Measurements from ENCODE around the gene OR2AG2. TPM values are rescaled to one million over a fixed set of nuclear protein-coding genes. Genes with fewer than 3 reads are reported as not detected.

OR2AG2 gene
- total RNA-seq, 1 donor from 2014 or later = not detected

DNA sequence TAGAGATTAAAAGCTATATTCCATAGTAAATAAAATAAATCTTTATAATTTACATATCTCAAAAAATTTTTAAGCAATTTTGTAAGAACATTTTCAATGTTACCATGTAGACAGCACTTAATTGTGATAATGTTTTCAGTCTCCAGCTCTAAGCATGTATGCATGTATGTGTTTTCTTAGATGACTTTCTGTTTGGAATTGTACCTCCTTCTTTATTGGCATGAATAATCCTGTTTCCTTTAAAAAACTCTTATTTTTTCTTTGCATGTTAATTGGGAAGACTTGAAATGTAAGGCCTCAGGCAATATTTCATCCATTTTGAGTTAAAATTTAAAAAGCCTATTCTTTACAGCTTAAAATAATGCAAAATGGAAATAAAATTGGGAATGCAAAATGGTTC lies 9.1 kb upstream of the OR2AG2 start:
- no peaks in the 10 kb centered on the region for H3K27me3 ChIP-seq (ENCODE audit: control insufficient read depth in 3 of 3, insufficient read depth in 3 of 3, low read length in 3 of 3)
- H3K36me3 ChIP-seq (ENCODE audit: control insufficient read depth in 3 of 3, insufficient read depth in 3 of 3, low read length in 3 of 3) = no peaks in the 10 kb centered on the region
- H3K4me3 ChIP-seq (ENCODE audit: low read length in 3 of 3) = no peak overlapping the region
- H3K27ac ChIP-seq (ENCODE audit: low read depth, low read length) = no peak overlapping the region
- no peaks in the 10 kb centered on the region for H3K9me3 ChIP-seq (ENCODE audit: control insufficient read depth in 3 of 3, low read length in 3 of 3)
- H3K4me1 ChIP-seq (ENCODE audit: control insufficient read depth in 3 of 3, insufficient read depth in 3 of 3, low read length in 3 of 3) = no peaks in the 10 kb centered on the region
- H3K9ac ChIP-seq (ENCODE audit: low read depth in 1 of 3, low read length in 3 of 3) = no peak overlapping the region

DNA sequence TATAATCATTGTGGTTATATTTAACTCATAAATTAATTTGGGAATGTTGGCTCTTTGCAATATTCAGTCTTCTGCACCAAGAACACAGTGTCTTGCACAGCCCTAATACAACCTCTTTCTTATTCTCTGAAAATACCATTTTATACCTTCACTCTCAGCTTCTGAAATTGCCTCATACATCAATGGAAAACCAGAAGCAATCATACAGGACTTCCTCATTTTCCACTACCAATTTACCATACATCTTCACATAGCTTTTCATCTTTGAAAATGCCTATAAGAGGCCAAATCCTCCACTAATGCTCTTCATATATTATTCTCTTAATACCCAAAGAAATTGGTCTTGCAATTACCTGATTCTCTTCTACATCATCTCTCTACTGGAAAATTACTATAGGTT lies 6.7 kb upstream of the OR2AG2 start:
- no peak overlapping the region for H3K4me3 ChIP-seq (ENCODE audit: low read length in 3 of 3)
- no peak overlapping the region for H3K9ac ChIP-seq (ENCODE audit: low read depth in 1 of 3, low read length in 3 of 3)
- H3K36me3 ChIP-seq (ENCODE audit: control insufficient read depth in 3 of 3, insufficient read depth in 3 of 3, low read length in 3 of 3) = no peaks in the 10 kb centered on the region
- H3K27me3 ChIP-seq (ENCODE audit: control insufficient read depth in 3 of 3, insufficient read depth in 3 of 3, low read length in 3 of 3) = no peaks in the 10 kb centered on the region
- H3K27ac ChIP-seq (ENCODE audit: low read depth, low read length) = no peak overlapping the region
- no peaks in the 10 kb centered on the region for H3K9me3 ChIP-seq (ENCODE audit: control insufficient read depth in 3 of 3, low read length in 3 of 3)
- no peaks in the 10 kb centered on the region for H3K4me1 ChIP-seq (ENCODE audit: control insufficient read depth in 3 of 3, insufficient read depth in 3 of 3, low read length in 3 of 3)

DNA sequence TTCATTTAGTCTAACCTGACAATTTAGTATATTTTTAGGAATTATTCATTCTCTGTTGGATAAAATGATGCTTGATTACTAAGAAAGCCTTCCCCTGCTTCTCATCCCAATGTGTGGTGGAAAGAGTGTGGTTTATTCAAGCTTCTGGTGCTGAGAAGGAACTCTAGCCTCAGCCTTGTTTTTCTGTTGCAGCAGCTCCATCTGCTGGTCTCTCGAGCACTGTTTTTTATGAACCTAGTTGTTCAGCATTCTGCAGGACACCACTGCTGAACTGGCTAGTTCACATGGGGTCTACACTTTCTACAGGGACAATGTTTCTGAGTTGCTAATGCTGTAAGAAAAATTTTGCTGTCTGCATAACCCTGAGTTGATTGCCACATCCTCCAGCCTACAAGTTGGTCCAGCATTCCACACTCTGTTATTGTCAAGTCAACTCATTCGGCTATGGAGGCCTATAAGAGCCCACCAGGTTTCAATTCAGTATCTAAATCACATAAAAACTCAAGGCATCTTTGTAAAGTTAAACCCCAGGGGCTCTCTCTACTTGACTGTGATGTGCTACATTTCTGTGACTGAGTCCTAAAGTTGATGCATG lies 14.3 kb downstream of the OR2AG2 start:
- Histone ChIP-seq H3K27me3 (ENCODE audit: control insufficient read depth in 3 of 3, insufficient read depth in 3 of 3, low read length in 3 of 3) (no peaks in the 10 kb centered on the region), H3K36me3 (ENCODE audit: control insufficient read depth in 3 of 3, insufficient read depth in 3 of 3, low read length in 3 of 3) (no peaks in the 10 kb centered on the region), H3K27ac (ENCODE audit: low read depth, low read length) (no peak overlapping the region), H3K9ac (ENCODE audit: low read depth in 1 of 3, low read length in 3 of 3) (no peak overlapping the region), H3K4me1 (ENCODE audit: control insufficient read depth in 3 of 3, insufficient read depth in 3 of 3, low read length in 3 of 3) (no peaks in the 10 kb centered on the region), H3K9me3 (ENCODE audit: control insufficient read depth in 3 of 3, low read length in 3 of 3) (no peaks in the 10 kb centered on the region), H3K4me3 (ENCODE audit: low read length in 3 of 3) (no peak overlapping the region)

DNA sequence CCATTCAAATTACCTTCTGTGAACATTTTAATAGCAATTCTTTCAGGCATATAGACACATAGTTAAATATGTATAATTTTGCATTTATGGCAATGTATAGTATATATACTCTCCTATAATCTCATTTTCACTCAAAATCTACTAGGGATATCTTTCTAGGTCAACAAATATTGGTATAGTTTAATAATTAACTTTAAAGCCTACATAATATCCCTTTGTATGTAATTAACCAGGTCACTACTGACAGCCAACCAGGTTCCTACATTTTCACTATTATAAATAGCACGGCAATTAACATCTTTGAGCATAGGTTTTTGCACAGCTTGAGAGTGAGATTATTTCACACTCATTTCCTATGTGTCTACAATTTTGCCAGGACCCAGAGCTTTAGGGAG lies 15.8 kb downstream of the OR2AG2 start:
- no peaks in the 10 kb centered on the region for H3K9me3 ChIP-seq (ENCODE audit: control insufficient read depth in 3 of 3, low read length in 3 of 3)
- H3K27ac ChIP-seq (ENCODE audit: low read depth, low read length) = no peak overlapping the region
- H3K9ac ChIP-seq (ENCODE audit: low read depth in 1 of 3, low read length in 3 of 3) = no peak overlapping the region
- H3K4me3 ChIP-seq (ENCODE audit: low read length in 3 of 3) = no peak overlapping the region
- no peaks in the 10 kb centered on the region for H3K4me1 ChIP-seq (ENCODE audit: control insufficient read depth in 3 of 3, insufficient read depth in 3 of 3, low read length in 3 of 3)
- H3K27me3 ChIP-seq (ENCODE audit: control insufficient read depth in 3 of 3, insufficient read depth in 3 of 3, low read length in 3 of 3) = no peaks in the 10 kb centered on the region
- H3K36me3 ChIP-seq (ENCODE audit: control insufficient read depth in 3 of 3, insufficient read depth in 3 of 3, low read length in 3 of 3) = no peaks in the 10 kb centered on the region

DNA sequence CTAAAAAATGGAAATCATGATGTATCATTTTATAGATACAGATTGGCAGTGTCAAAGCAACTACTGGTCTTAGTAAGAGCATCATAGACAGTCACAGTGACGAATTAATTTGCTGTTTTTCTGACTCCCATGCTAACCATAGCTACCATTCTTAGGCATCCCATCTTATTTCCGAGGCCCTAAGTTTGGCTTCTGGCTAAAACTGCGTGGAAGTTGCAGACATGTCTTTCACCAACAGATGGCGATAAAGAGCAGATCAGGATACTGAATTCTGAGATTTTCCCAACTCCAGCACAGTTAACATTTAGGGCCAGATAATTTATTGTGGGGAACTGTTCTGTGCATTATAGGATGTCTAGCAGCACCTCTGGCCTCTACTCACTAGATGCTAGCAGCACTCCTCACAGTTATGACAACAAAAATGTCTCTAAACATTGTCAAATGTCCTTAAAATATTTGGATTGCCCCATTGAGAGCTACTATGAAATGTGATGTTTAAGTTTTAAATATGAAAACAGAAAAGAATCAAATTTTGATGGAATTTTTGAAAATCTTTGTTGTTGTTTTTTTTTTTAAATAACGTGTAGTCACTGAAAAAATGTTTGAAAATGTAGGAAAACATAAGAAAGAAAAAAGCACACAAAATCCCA lies 16.3 kb downstream of the OR2AG2 start:
- H3K27ac ChIP-seq (ENCODE audit: low read depth, low read length) = no peak overlapping the region
- H3K4me1 ChIP-seq (ENCODE audit: control insufficient read depth in 3 of 3, insufficient read depth in 3 of 3, low read length in 3 of 3) = no peaks in the 10 kb centered on the region
- H3K4me3 ChIP-seq (ENCODE audit: low read length in 3 of 3) = no peak overlapping the region
- no peaks in the 10 kb centered on the region for H3K9me3 ChIP-seq (ENCODE audit: control insufficient read depth in 3 of 3, low read length in 3 of 3)
- H3K36me3 ChIP-seq (ENCODE audit: control insufficient read depth in 3 of 3, insufficient read depth in 3 of 3, low read length in 3 of 3) = no peaks in the 10 kb centered on the region
- H3K9ac ChIP-seq (ENCODE audit: low read depth in 1 of 3, low read length in 3 of 3) = no peak overlapping the region
- H3K27me3 ChIP-seq (ENCODE audit: control insufficient read depth in 3 of 3, insufficient read depth in 3 of 3, low read length in 3 of 3) = no peaks in the 10 kb centered on the region

DNA sequence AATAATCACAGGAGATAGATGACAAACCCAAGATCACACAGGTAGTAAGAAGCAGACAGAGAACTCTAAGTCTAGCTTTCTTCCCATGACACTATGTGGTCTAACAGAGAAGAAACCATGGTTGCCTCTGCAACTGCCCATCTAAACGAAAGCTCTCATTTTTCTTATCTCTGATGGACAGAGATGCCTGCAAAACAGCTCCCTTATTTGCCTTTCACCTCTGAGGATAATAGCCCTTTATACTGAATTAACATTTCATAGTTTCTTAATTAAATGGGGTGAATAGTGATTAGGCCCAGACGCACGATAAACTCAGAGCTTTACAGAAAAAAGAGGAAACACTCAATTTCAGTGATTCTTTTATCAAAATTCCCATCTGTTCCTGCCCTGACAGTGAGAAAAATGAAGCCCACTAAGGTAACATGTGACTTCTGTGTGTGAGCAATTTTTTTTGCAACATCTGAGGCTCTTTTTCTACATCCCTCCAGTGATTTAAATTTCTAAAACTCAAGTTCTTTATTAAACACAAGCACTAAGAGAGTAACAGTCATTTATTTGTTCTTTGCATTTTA lies 24.6 kb downstream of the OR2AG2 start:
- H3K27ac ChIP-seq (ENCODE audit: low read depth, low read length) = peak overlapping the region; percentile 56
- no peaks in the 10 kb centered on the region for H3K9me3 ChIP-seq (ENCODE audit: control insufficient read depth in 3 of 3, low read length in 3 of 3)
- H3K4me3 ChIP-seq (ENCODE audit: low read length in 3 of 3) = no peak overlapping the region

DNA sequence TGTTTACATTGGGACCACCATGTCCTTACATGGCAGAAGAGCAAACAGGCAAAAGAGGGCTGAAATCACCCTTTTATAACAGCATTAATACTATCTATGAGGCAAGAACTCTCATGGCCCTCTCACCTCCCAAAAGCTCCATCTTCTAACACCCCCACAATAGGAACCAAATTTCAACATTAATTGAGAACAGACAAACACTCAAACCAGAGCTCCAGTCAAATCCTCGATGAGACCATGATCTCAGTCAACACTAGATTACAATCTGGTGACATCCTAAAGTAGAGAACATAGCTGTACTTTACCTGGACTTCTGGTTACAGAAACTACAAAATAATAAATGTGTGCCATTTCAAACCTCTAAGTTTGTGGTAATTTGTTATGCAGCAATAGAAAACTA lies 25.1 kb downstream of the OR2AG2 start:
- H3K4me1 ChIP-seq (ENCODE audit: control insufficient read depth in 3 of 3, insufficient read depth in 3 of 3, low read length in 3 of 3) = no peaks in the 10 kb centered on the region
- peak overlapping the region in 1 of 3 donors; percentile 40 for H3K9ac ChIP-seq (ENCODE audit: low read depth in 1 of 3, low read length in 3 of 3)
- H3K36me3 ChIP-seq (ENCODE audit: control insufficient read depth in 3 of 3, insufficient read depth in 3 of 3, low read length in 3 of 3) = no peaks in the 10 kb centered on the region
- H3K27me3 ChIP-seq (ENCODE audit: control insufficient read depth in 3 of 3, insufficient read depth in 3 of 3, low read length in 3 of 3) = no peaks in the 10 kb centered on the region
- peak overlapping the region in 1 of 3 donors; percentile 54 for H3K4me3 ChIP-seq (ENCODE audit: low read length in 3 of 3)
- H3K27ac ChIP-seq (ENCODE audit: low read depth, low read length) = peak overlapping the region; percentile 56
- H3K9me3 ChIP-seq (ENCODE audit: control insufficient read depth in 3 of 3, low read length in 3 of 3) = no peaks in the 10 kb centered on the region

More for the DNA sequence above, 24.6 kb downstream of the OR2AG2 start:
- Histone ChIP-seq H3K36me3 (ENCODE audit: control insufficient read depth in 3 of 3, insufficient read depth in 3 of 3, low read length in 3 of 3) (no peaks in the 10 kb centered on the region), H3K27me3 (ENCODE audit: control insufficient read depth in 3 of 3, insufficient read depth in 3 of 3, low read length in 3 of 3) (no peaks in the 10 kb centered on the region), H3K4me1 (ENCODE audit: control insufficient read depth in 3 of 3, insufficient read depth in 3 of 3, low read length in 3 of 3) (no peaks in the 10 kb centered on the region), H3K9ac (ENCODE audit: low read depth in 1 of 3, low read length in 3 of 3) (no peak overlapping the region)

DNA sequence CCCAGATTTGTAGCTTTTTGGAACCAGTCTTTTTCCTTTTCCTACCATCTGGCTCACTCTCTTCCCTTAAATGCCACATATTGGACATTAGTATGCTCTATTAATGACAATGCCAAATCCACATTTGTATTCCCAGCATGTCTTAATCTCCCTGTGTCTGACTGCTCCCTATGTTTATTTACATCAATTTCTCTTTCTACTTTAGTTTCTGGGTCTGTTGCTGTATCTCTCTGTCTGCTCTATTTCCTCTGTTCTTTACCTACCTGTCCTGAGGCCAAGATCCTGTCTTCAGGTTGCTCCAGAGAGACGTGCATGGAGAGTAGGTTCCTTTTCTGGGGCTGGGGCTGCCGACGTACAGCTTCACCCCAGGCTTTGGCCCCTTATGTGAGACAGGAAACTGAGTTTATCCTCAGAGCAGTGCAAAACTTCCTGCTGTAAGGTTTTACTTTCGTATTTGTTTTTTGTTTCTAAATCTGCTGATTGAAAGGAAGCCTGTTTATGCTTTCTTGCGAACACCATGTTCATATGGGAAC lies 25.6 kb downstream of the OR2AG2 start:
- H3K9ac ChIP-seq (ENCODE audit: low read depth in 1 of 3, low read length in 3 of 3) = peak overlapping the region in 1 of 3 donors; percentile 40
- H3K4me1 ChIP-seq (ENCODE audit: control insufficient read depth in 3 of 3, insufficient read depth in 3 of 3, low read length in 3 of 3) = no peaks in the 10 kb centered on the region
- no peaks in the 10 kb centered on the region for H3K27me3 ChIP-seq (ENCODE audit: control insufficient read depth in 3 of 3, insufficient read depth in 3 of 3, low read length in 3 of 3)
- H3K4me3 ChIP-seq (ENCODE audit: low read length in 3 of 3) = peak overlapping the region in 2 of 3 donors; percentile 49 to 54
- no peaks in the 10 kb centered on the region for H3K9me3 ChIP-seq (ENCODE audit: control insufficient read depth in 3 of 3, low read length in 3 of 3)
- H3K36me3 ChIP-seq (ENCODE audit: control insufficient read depth in 3 of 3, insufficient read depth in 3 of 3, low read length in 3 of 3) = no peaks in the 10 kb centered on the region
- peak overlapping the region; percentile 56 for H3K27ac ChIP-seq (ENCODE audit: low read depth, low read length)

DNA sequence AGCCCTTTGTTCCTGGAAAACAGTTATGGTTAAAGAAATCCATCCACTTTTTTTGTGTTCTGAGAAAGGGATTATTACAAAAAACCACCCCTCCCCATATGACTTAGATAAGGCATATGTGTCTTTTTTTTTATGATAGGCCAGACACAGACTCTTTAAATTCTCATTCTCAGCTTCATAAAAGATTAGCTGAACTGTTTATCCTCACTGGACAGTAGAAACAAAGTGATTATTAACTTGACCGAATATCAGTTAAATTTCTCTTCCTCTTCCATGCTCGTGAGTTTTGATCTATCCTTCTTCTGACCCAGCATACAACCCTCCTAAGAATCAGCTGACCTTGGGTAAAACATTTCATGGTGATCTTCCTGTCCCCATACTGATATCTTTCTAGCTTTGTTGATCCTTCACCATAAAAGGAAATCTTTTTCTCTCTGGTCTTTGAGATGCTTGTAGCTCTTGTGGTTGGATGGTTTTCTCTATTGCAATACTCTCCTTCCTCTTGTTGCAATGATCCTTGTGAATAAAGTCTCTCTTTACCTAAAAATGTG lies 26.2 kb downstream of the OR2AG2 start:
- Histone ChIP-seq H3K4me1 (ENCODE audit: control insufficient read depth in 3 of 3, insufficient read depth in 3 of 3, low read length in 3 of 3) (no peaks in the 10 kb centered on the region), H3K4me3 (ENCODE audit: low read length in 3 of 3) (peak overlapping the region in 1 of 3 donors; percentile 54), H3K36me3 (ENCODE audit: control insufficient read depth in 3 of 3, insufficient read depth in 3 of 3, low read length in 3 of 3) (no peaks in the 10 kb centered on the region), H3K9me3 (ENCODE audit: control insufficient read depth in 3 of 3, low read length in 3 of 3) (no peaks in the 10 kb centered on the region), H3K27ac (ENCODE audit: low read depth, low read length) (peak overlapping the region; percentile 56), H3K9ac (ENCODE audit: low read depth in 1 of 3, low read length in 3 of 3) (no peak overlapping the region), H3K27me3 (ENCODE audit: control insufficient read depth in 3 of 3, insufficient read depth in 3 of 3, low read length in 3 of 3) (no peaks in the 10 kb centered on the region)

DNA sequence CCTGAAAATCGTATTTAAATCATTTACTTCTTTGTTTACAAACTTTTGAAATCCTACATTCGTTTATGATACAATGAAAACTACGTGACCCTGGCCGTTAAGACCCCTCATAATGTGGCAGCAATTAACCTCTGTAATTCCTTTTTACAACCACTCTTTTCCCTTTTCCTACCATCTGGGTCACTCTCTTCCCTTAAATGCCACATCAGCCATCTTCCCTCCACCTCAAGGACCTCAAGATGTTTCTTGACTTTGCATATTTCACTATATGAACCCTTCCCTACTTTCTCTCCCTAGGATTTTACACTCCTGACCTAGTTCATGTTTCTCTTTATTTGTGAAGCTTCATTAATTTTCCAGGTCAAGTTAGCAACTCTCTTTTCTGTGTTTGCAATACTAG lies 26.8 kb downstream of the OR2AG2 start:
- Histone ChIP-seq H3K4me3 (ENCODE audit: low read length in 3 of 3) (no peak overlapping the region), H3K27ac (ENCODE audit: low read depth, low read length) (no peak overlapping the region)

More for the DNA sequence above, 26.8 kb downstream of the OR2AG2 start:
- Histone ChIP-seq H3K9ac (ENCODE audit: low read depth in 1 of 3, low read length in 3 of 3) (no peak overlapping the region), H3K4me1 (ENCODE audit: control insufficient read depth in 3 of 3, insufficient read depth in 3 of 3, low read length in 3 of 3) (no peaks in the 10 kb centered on the region), H3K36me3 (ENCODE audit: control insufficient read depth in 3 of 3, insufficient read depth in 3 of 3, low read length in 3 of 3) (no peaks in the 10 kb centered on the region), H3K27me3 (ENCODE audit: control insufficient read depth in 3 of 3, insufficient read depth in 3 of 3, low read length in 3 of 3) (no peaks in the 10 kb centered on the region), H3K9me3 (ENCODE audit: control insufficient read depth in 3 of 3, low read length in 3 of 3) (no peaks in the 10 kb centered on the region)
